AML-193 (cell line): ENCODE measurements around the gene TMEM170A.
A peak's percentile ranks its signal among the peaks of the same experiment; 100 is the strongest.
"Not testable (repeated sequence)": the region's sequence is repeated elsewhere in the genome, so short reads cannot be mapped to it uniquely, and the experiment has no call there.

Experiments
- DNase-seq, 2 experiments: peaks; one replicate each; lab custom pipeline; 2025; lab: John Stamatoyannopoulos, UW

Gene TMEM170A

GRCh38 chr16:75464122-75464918 lies at the start of gene TMEM170A:
Gene TMEM170A, minus strand, starts transcription at chr16:75464689. Its CDS starts 89 bp downstream, at chr16:75464600.
- peak; percentile 93 to 95 for DNase-seq

GRCh38 chr16:75506574-75506973 lies 42.1 kb upstream of the TMEM170A start:
- DNase-seq: no peak

GRCh38 chr16:75506107-75506506 lies 41.6 kb upstream of the TMEM170A start:
- no peak for DNase-seq

- no peak for DNase-seq
Observed at GRCh38 chr16:75503801-75504200, 39.3 kb upstream of the TMEM170A start.

- no peak for DNase-seq
Observed at GRCh38 chr16:75502916-75503605, 38.6 kb upstream of the TMEM170A start.

- DNase-seq: not testable (repeated sequence)
Observed at GRCh38 chr16:75501820-75502219, 37.3 kb upstream of the TMEM170A start.

GRCh38 chr16:75501359-75501758 lies 36.9 kb upstream of the TMEM170A start:
- no peak for DNase-seq

GRCh38 chr16:75498605-75499322 lies 34.3 kb upstream of the TMEM170A start:
- not testable (repeated sequence) for DNase-seq

GRCh38 chr16:75497558-75497957 lies 33.1 kb upstream of the TMEM170A start:
- DNase-seq: no peak

- no peak for DNase-seq
Observed at GRCh38 chr16:75495076-75495674, 30.7 kb upstream of the TMEM170A start, which contains the start of gene CHST6. Gene CHST6, minus strand, starts transcription at chr16:75495441. Its CDS starts 15,613 bp downstream, at chr16:75479828.

GRCh38 chr16:75494661-75495075 lies 30.2 kb upstream of the TMEM170A start:
- DNase-seq: no peak

- DNase-seq: no peak
Observed at GRCh38 chr16:75494184-75494583, 29.7 kb upstream of the TMEM170A start.

- DNase-seq: no peak
Observed at GRCh38 chr16:75491876-75492275, 27.4 kb upstream of the TMEM170A start.

GRCh38 chr16:75488322-75488721 lies 23.8 kb upstream of the TMEM170A start:
- DNase-seq: no peak

- DNase-seq: no peak
Observed at GRCh38 chr16:75486676-75487313, 22.3 kb upstream of the TMEM170A start.

GRCh38 chr16:75486014-75486675 lies 21.7 kb upstream of the TMEM170A start:
- DNase-seq: no peak

- DNase-seq: no peak
Observed at GRCh38 chr16:75485230-75486013, 20.9 kb upstream of the TMEM170A start.

- DNase-seq: no peak
Observed at GRCh38 chr16:75483222-75483621, 18.7 kb upstream of the TMEM170A start.

GRCh38 chr16:75482434-75483205 lies 18.1 kb upstream of the TMEM170A start:
- no peak for DNase-seq
